Upper lobe of left lung (tissue), 4 donors: Measurements from ENCODE around the gene FCHO2.

Experiments used
- EP300 ChIP-seq, 4 donors: sonication (generic); formaldehyde crosslinking; IDR thresholded peaks; one replicate each; pipeline ENCODE4 v1.5.1; 2017; ENCODE audit warnings: antibody characterized with exemption in 4 of 4, control low read depth in 2 of 4
- POLR2A ChIP-seq, 4 donors: fragments of 450-650 bp; IDR thresholded peaks; one replicate each; pipeline ENCODE4 v1.5.1; 2016 to 2017; ENCODE audit warnings: antibody characterized with exemption in 4 of 4, mild to moderate bottlenecking in 2 of 4
- POLR2AphosphoS5 ChIP-seq, 2 donors: sonication (generic); formaldehyde crosslinking; IDR thresholded peaks; one replicate each; pipeline ENCODE4 v1.5.1; 2017; ENCODE audit warnings: antibody characterized with exemption in 2 of 2
- TF ChIP-seq, protein P1 (sequence below), 6 experiments: fragments of 450-650 bp in 4 of 6; fragments of 200-600 bp in 2 of 6; sonication (generic) in 2 of 6; IDR thresholded peaks; one replicate each; pipeline ENCODE4 v1.5.1; 2016 to 2019; ENCODE audit warnings: antibody characterized with exemption in 6 of 6

DNA sequence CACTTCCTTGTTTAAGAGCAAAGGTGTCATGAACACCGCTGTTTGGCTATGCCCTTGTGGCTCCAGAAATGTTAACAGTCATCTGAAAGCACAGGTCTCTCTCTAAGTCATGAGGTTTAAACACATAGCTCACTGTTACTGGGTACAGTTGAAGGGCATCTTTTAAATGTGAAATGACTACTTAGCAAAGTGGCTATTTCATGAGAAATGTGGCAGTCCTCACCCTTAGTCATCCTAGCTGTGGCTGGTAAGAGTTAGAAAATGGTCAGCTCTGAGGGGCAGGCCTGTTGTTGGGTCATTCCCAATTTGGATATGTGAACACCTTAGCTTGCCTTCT is 140.4 kb downstream of the FCHO2 start:
- TF ChIP-seq, protein P1, sequence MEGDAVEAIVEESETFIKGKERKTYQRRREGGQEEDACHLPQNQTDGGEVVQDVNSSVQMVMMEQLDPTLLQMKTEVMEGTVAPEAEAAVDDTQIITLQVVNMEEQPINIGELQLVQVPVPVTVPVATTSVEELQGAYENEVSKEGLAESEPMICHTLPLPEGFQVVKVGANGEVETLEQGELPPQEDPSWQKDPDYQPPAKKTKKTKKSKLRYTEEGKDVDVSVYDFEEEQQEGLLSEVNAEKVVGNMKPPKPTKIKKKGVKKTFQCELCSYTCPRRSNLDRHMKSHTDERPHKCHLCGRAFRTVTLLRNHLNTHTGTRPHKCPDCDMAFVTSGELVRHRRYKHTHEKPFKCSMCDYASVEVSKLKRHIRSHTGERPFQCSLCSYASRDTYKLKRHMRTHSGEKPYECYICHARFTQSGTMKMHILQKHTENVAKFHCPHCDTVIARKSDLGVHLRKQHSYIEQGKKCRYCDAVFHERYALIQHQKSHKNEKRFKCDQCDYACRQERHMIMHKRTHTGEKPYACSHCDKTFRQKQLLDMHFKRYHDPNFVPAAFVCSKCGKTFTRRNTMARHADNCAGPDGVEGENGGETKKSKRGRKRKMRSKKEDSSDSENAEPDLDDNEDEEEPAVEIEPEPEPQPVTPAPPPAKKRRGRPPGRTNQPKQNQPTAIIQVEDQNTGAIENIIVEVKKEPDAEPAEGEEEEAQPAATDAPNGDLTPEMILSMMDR (IDR thresholded peaks at IDR 0.05) = no peak
- TF ChIP-seq POLR2A (IDR thresholded peaks at IDR 0.05) (no peak), POLR2AphosphoS5 (IDR thresholded peaks at IDR 0.05) (no peak), EP300 (IDR thresholded peaks at IDR 0.05) (no peak)
